Prostate gland (tissue), 2 donors: ENCODE results near the gene PRKCD.

ENCODE experiments used
- CTCF ChIP-seq, 4 experiments: fragments of 200-600 bp in 2 of 4; fragments of 450-650 bp in 2 of 4; sonication (generic) in 2 of 4; IDR thresholded peaks; 1 replicate in 3 of 4; 2 replicates in 1 of 4; pipeline ENCODE4 v1.5.1; 2016 to 2019; ENCODE audit warnings: antibody characterized with exemption in 4 of 4, mild to moderate bottlenecking in 2 of 4, moderate library complexity in 2 of 4
- POLR2A ChIP-seq: fragments of 450-650 bp; IDR thresholded peaks from one replicate; pipeline ENCODE4 v1.6.1; 2016; ENCODE audit warnings: antibody characterized with exemption, mild to moderate bottlenecking
- POLR2AphosphoS5 ChIP-seq: sonication (generic); formaldehyde crosslinking; IDR thresholded peaks from one replicate; pipeline ENCODE4 v1.6.1; 2017; ENCODE audit warnings: antibody characterized with exemption

GRCh38 chr3:53186726-53187125 lies 25.7 kb downstream of the PRKCD start:
- no peak for TF ChIP-seq POLR2AphosphoS5
- no peak for TF ChIP-seq CTCF (IDR thresholded peaks at IDR 0.05)
- no peak for TF ChIP-seq POLR2A
